Cardiac muscle cell (in vitro differentiated cells and primary cell): ENCODE measurements around the gene PTPRD. TPM values are rescaled to one million over a fixed set of nuclear protein-coding genes. Genes with fewer than 3 reads are reported as not detected.

Source experiments
- DNase-seq, 2 donors: peaks; one replicate each; pipeline versions ENCODE4 v3.0.0 to v3.0.0-alpha.2; 2010 to 2017; ENCODE audit warnings: low read depth in 1 of 2, low spot score in 1 of 2
- H3K27ac ChIP-seq: fragments of 200-600 bp; sonication (generic); 2 replicates; pipeline ENCODE4 v1.5.1; 2016
- H3K27me3 ChIP-seq: fragments of 200-600 bp; sonication (generic); 2 replicates; pipeline ENCODE4 v1.6.0; 2016; ENCODE audit warnings: control low read depth
- H3K36me3 ChIP-seq: fragments of 200-600 bp; sonication (generic); 2 replicates; pipeline ENCODE4 v1.5.1; 2016; ENCODE audit warnings: control low read depth
- H3K4me1 ChIP-seq: fragments of 200-600 bp; sonication (generic); 2 replicates; pipeline ENCODE4 v1.8.1; 2017; ENCODE audit warnings: low read depth, mild to moderate bottlenecking, mixed run types
- H3K4me3 ChIP-seq: fragments of 200-600 bp; sonication (generic); 2 replicates; pipeline ENCODE4 v1.5.1; 2016; ENCODE audit warnings: mild to moderate bottlenecking
- H3K9me3 ChIP-seq: fragments of 200-600 bp; sonication (generic); 2 replicates; pipeline ENCODE4 v1.5.1; 2017; ENCODE audit warnings: low read depth, mild to moderate bottlenecking, control low read depth
- CTCF ChIP-seq: IDR thresholded peaks from 2 replicates; pipeline ENCODE4 v1.5.1; 2012; ENCODE audit warnings: low read depth, mild to moderate bottlenecking, low read length
- polyA plus RNA-seq: library from polyadenylated mRNA; unstranded; fragments of >200 nt; fragmentation: Nextera tagmentation; extraction: Ambion mirVana; gene quantifications from 2 replicates; pipeline ENCODE4 v1.2.1, GENCODE V29; 2016
- total RNA-seq: library from RNA; depleted of rRNA; stranded (reverse); fragments of >200 nt; gene quantifications from 2 replicates; pipeline ENCODE4 v1.2.3, GENCODE V29; 2016

PTPRD gene
- total and polyA plus RNA-seq, 2 experiments from 2014 or later, result 37.0 to 287 TPM

GRCh38 chr9:8401961-8402705 is 2210.7 kb downstream of the PTPRD start:
- no peak for TF ChIP-seq CTCF
- Histone ChIP-seq H3K4me3 (no peak overlapping the region), H3K4me1 (peaks cover 8% of the 10 kb centered on the region), H3K36me3 (peaks cover 3% of the 10 kb centered on the region), H3K27me3 (no peaks in the 10 kb centered on the region), H3K27ac (no peak overlapping the region), H3K9me3 (no peaks in the 10 kb centered on the region)
- DNase-seq, result no peak

DNA sequence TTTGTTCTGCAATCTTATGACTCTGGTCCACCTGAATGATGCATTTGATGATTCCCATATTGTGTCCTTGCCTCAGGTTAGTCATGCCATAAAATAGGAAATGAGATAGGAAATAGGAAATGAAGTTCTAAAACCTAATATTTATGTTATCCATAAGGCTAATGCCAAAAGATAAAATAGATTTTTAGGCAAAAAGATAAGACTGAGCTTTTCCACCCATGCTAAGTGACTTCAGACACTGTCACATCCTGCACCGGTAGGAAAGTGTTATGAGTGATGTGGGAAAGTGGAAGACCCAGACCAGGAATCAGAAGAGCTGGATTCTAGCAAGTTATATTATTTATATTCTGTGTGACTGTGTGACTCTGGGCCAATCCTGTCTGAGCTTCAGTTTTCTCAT is 2212.4 kb downstream of the PTPRD start:
- Histone ChIP-seq H3K9me3 (no peaks in the 10 kb centered on the region), H3K4me3 (no peak overlapping the region), H3K36me3 (peaks cover 3% of the 10 kb centered on the region), H3K27me3 (no peaks in the 10 kb centered on the region), H3K27ac (no peak overlapping the region), H3K4me1 (peaks cover 19% of the 10 kb centered on the region)
- no peak for TF ChIP-seq CTCF
- DNase-seq, result no peak

DNA sequence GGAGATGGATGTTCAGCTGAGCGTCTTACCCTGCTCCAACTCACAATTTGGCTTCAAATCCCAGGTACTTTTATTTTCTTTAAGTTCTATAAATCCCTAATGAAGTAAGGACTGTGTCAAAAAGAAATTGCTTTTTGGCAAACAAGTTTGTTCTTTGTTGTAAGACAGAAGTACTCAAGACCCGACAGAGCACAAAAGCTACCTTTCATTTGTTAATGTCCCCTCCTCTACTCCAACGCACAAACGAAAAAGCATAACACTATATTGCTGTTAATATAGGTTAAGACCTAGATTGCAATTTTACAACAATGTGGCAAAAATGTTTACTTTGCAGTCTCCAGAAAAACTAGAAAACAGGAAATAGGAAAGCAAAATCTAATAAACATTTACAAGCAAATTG is 2217.8 kb downstream of the PTPRD start:
- Histone ChIP-seq H3K27ac (no peak overlapping the region), H3K9me3 (no peaks in the 10 kb centered on the region), H3K27me3 (no peaks in the 10 kb centered on the region), H3K36me3 (no peaks in the 10 kb centered on the region), H3K4me1 (peaks cover 18% of the 10 kb centered on the region), H3K4me3 (no peak overlapping the region)
- no peak for DNase-seq
- no peak for TF ChIP-seq CTCF

- no peak overlapping the region for H3K4me3 ChIP-seq
- no peaks in the 10 kb centered on the region for H3K9me3 ChIP-seq
- DNase-seq, result no peak
- H3K27me3 ChIP-seq, result no peaks in the 10 kb centered on the region
- no peaks in the 10 kb centered on the region for H3K36me3 ChIP-seq
- TF ChIP-seq CTCF, result no peak
- no peak overlapping the region for H3K27ac ChIP-seq
- H3K4me1 ChIP-seq, result peaks cover 18% of the 10 kb centered on the region
Measured at GRCh38 chr9:8394341-8394740, 2218.5 kb downstream of the PTPRD start.

- no peak for TF ChIP-seq CTCF
- no peak for DNase-seq
- Histone ChIP-seq H3K4me1 (peaks cover 18% of the 10 kb centered on the region), H3K4me3 (no peak overlapping the region), H3K9me3 (no peaks in the 10 kb centered on the region), H3K36me3 (no peaks in the 10 kb centered on the region), H3K27ac (no peak overlapping the region), H3K27me3 (no peaks in the 10 kb centered on the region)
Measured at GRCh38 chr9:8392866-8393265, 2219.9 kb downstream of the PTPRD start.
